IPS-18c (cell line): Measurements from ENCODE around the gene MLH3.

Experiments used
- H3K4me3 ChIP-seq: 2 replicates; pipeline ENCODE4 v1.7.0; 2013; ENCODE audit warnings: low read depth, mild to moderate bottlenecking, low read length, moderate library complexity; ENCODE audit not compliant: insufficient read depth
- H3K9me3 ChIP-seq: one replicate; pipeline ENCODE4 v1.6.1; 2013; ENCODE audit warnings: mild to moderate bottlenecking, low read length, moderate library complexity; ENCODE audit not compliant: control insufficient read depth, insufficient read depth

Gene MLH3

DNA sequence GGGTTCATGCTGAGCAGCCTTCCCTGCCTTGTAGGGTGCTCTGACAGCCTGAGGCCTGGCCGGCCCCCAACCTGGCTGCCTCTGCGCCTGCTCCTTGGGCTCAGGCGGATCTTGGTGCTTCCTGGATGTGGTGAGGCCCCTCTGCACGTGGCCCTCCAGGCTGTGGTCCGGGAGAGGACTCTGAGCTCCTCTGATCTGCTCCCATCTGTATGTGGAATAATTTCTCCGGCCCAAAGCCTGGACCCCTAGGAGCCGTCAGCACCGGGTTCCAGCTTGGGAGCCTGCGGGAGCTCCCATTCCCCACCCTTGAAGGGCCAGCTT lies 69.8 kb downstream of the MLH3 start:
- Histone ChIP-seq H3K4me3 (no peak overlapping the region), H3K9me3 (peaks cover 2% of the 10 kb centered on the region)

- Histone ChIP-seq H3K4me3 (no peak overlapping the region), H3K9me3 (peaks cover 2% of the 10 kb centered on the region)
Observed at GRCh38 chr14:74980731-74981461, 70.4 kb downstream of the MLH3 start.

GRCh38 chr14:74980398-74980730 lies 70.9 kb downstream of the MLH3 start:
- Histone ChIP-seq H3K4me3 (no peak overlapping the region), H3K9me3 (peaks cover 2% of the 10 kb centered on the region)

DNA sequence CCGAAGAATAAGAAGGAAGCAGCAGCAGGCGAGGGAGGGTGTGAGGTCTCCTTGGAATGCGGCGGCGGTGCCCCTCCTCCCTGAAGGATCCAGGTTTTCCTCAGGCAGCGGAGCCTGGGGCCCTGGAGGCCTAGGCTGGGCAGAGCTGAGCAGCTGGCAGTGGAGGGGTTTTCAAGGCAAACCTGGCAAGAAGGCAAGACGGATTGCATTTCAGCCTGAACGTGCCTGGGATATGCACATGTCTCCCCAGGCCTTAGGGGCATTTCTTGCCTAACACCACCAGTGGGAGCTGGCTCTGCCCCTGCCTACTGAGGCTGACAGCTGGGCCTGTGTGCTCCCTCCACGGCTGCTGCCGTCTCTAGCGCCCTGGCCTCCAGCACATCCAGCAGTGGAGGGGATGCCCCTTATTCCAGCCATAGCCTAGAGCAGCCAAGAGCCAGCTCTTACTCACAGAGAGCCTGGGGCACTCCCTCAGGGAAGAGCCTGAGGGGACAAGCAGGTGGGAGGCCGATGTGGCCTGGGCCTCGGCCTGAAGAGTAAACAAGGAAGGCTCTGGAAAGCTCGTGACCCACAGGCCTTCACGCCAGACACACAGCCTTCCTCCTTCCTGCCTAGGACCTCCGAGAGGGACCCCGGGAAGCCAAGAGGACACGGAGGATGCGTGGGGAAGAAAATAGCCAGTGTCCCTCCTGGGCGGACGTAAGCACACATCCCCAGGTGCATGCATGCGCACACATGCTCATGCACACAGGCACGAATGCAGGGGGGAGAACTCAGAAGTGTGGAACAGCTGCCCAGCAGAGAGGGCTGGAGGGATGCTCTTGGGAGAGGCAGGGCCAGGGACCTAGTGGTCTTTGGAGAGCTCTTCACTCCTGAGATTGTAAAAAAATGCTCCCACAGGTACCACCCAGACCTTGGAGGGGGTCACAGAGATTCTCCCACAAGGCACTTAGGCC lies 71.5 kb downstream of the MLH3 start:
- Histone ChIP-seq H3K9me3 (peaks cover 2% of the 10 kb centered on the region), H3K4me3 (no peak overlapping the region)

DNA sequence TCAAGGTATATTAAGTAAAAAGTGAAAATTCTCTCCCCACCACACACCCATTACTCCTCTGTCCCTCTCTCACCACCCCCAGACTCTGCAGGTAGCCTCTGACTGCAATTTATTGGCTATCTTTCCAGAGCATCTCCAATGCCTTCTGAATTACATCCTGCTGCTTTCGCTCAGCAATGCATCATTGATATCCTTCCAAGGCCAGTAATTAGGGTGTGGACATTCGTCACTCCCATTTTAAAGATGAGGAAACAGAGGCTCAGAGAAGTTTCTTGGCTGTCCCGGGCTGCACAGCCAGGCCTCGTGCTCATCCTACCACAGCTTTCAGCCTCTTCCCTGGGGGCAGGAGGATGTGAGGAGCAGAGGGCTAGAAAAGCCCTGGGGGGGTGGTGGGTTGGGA lies 72.2 kb downstream of the MLH3 start:
- peaks cover 2% of the 10 kb centered on the region for H3K9me3 ChIP-seq
- no peak overlapping the region for H3K4me3 ChIP-seq

DNA sequence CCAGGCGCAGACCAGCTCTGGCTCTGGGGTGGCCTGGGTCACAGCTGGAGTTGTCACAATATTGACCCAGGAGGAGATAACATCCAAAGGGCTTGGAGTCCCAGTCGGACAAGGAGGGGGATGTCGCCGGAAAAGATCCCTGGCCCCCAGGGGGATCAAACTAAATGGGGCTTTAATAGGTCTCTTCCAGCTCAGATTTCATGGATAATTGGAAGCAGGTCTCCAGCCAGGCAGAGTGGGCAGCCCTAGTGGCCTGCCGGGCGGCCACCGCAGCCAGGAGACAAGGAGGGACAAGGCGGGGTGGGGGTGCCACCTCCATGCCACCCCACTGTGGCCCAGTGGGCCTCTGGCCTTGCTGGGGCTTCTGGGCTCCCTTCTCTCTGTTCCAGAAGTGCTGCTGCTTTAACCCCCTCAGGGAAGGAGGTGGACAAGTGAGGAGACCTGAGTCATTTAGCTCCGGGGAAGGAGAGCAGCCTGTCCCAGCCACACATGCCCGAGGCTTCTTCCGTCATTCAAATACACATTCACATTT lies 72.8 kb downstream of the MLH3 start:
- peaks cover 2% of the 10 kb centered on the region for H3K9me3 ChIP-seq
- H3K4me3 ChIP-seq: no peak overlapping the region

GRCh38 chr14:74977901-74978385 lies 73.3 kb downstream of the MLH3 start:
- Histone ChIP-seq H3K9me3 (peaks cover 2% of the 10 kb centered on the region), H3K4me3 (no peak overlapping the region)

DNA sequence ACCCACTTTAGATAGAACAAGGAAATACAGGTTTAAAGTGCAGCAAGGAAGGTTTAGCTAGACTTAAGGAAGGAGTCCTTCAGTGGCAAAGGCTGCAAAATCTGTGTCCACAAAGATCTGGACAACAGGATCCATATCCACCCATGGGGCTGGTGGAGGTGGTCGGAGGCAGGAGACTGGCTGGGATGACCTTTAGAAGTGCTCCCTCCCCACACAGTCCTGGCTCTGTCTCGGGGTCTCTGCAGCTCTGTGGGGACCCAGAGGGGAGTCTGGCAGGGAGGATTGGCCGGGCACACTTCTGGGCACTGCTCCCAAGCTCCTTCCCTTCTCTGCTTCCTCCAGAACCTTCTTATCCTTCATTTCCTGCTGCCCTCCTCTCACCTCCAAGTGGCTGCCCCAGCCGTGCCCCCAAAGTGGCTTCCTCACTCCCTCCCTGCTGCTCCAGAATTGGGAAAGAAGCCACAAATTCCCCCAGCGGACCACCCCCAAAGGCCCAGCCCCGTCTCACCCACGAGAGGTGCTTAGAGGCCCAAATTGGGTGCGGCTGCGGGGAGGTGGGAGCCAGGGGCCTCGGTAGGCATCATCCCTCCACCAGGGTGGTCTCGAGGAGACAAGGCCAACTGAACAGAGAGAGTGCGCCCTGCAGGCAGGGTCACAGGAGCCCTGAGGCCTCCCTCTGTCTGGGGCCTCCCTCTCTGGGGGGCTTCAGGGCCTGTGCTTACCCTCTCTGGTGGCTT lies 73.9 kb downstream of the MLH3 start:
- Histone ChIP-seq H3K9me3 (peaks cover 2% of the 10 kb centered on the region), H3K4me3 (no peak overlapping the region)

DNA sequence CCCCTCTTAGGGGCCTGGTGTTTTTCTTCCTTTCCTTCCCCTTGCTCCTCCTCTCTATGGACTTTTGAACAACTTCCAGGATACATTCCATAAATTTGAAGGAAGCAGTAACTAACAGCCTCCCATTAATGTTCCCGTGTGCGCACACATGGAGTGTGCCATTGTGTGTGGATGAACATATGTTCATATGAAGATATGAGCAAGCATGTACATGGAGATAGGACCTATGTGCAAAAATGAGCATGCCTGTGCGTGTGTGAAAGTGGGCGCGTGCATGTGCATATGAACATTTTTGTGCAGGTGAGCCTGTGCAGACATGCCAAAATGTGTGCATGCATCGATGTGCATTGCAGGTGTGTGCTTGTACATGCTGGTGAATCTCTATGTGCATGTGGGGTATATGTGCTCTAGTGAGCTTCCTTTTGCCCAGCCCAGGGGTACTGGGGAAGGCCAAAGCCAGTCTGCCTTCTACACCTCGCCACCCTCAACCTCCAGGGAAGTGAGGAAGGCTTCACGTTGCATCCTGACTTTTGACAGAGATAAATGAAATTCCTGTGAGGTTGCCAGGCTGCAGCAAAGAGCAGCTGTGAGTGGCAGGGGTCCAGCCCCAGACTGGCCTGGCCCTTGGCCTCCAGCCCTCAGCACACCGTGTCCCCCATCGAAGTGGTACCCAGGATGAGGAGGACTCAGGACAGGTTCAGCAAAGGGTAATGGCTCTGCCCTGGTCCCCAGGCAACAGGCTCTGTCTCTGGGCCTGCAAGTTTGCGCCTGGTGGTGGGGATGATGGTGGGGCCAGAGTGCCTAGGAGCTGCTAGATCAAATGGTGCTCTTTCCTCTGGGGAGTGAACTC lies 74.8 kb downstream of the MLH3 start:
- Histone ChIP-seq H3K4me3 (no peak overlapping the region), H3K9me3 (peaks cover 2% of the 10 kb centered on the region)

DNA sequence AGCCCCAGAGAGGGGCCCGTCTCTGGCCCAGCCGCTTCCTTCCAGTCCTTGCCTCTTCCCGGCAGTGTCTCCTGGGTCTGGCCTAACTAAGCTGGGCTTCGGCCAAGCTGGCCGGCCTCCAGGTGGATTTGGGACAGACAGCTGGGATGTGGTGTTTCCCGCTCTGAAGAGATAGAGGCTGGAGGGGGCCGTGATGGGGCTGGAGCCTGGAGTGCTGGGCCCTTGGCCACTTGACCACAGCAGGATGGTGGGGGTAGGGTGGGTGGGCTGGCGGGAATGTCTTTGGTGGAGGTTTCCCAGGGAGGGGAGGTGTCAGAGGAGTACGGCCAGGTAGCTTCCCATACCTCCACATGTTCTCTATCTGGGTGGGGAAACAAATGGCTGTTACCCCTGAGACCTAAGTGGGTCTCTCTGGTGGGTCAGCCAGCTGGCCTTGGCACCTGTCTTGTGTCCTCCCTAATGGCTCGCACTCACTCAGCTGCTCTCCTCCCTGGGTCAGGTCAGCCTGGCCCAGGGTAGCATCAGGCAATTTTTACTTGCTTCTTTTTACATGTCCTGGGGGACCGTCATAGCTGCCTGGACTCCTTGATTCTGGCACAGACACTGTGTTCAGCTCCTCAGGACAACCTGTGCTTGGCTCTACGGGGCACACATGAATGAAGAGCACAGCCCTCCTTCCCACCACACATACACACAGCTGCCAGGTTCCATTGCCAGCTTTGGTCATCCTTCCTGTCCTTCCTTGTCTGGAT lies 76.0 kb downstream of the MLH3 start:
- peaks cover 2% of the 10 kb centered on the region for H3K9me3 ChIP-seq

DNA sequence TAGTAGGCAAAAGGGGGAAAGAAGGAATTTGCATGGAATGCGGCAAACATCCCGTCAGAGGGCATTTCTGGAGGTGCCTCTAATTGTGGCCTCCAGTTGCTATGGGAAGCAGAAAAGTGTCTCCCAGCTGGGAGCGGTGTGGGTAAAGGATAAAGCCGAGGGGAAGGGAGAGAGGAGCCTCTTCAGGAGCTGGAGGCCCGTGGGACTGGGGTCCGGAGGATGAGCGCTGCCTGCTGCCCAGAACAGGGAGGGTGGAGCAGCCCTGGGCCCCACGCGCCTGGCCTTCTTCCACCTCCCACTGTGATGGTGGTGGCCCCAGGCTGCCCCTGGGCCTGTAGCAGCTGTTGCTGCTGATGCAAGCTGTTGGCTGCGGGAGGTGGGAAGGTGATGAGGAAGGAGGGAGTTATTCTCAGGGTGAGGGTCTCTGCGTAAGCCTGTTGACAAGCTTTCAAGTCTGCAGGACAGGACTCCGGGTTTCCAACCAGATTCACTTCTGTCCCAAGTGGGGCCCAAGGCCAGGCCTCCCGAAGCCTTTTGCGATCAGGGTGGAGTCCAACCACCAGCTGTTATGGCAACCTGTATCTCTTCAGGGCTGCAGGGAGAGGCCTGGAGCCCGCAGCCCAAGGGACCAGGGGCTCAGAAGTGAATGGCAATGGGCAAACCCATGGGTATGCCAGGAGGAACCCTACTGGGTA lies 76.8 kb downstream of the MLH3 start:
- Histone ChIP-seq H3K4me3 (no peak overlapping the region), H3K9me3 (peaks cover 2% of the 10 kb centered on the region)

More for the DNA sequence above, 76.0 kb downstream of the MLH3 start:
- no peak overlapping the region for H3K4me3 ChIP-seq

GRCh38 chr14:74973905-74974363 lies 77.3 kb downstream of the MLH3 start:
- H3K4me3 ChIP-seq: no peak overlapping the region

DNA sequence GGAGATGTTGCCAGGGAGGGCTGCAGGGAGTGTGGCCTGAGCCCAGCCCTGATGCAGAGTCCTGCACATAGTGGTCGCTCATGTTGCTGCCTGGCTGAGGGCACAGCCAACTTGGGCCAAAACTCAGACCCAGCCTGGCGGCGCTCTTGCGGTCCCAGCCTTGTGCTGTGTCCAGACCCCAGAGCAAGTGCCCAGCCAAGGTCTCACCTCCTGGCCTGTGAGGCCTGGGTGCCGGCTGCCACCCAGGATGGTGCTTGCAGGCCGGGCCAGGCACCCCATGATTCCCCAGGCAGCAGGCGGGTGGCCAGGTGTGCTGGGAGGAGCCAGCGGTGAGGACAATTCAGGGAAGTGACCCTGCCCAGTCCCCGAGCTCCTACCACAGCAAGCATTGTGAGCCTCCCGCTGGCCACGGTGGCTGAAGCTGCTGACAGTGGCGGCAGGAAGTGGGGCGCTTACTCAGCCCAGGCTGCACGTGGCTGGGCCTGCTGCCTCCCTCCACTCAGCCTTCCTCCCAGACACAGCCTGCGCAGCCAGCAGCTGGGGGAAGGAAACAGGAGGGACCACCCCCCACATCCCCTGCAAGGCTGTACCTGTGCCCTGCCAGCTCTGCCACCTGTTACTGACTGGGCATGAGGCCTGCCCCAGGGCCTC lies 78.1 kb downstream of the MLH3 start:
- Histone ChIP-seq H3K4me3 (no peak overlapping the region), H3K9me3 (no peaks in the 10 kb centered on the region)

More at GRCh38 chr14:74973905-74974363, 77.3 kb downstream of the MLH3 start:
- H3K9me3 ChIP-seq: no peaks in the 10 kb centered on the region

GRCh38 chr14:74968811-74969210 lies 82.5 kb downstream of the MLH3 start:
- Histone ChIP-seq H3K9me3 (no peaks in the 10 kb centered on the region), H3K4me3 (no peak overlapping the region)
